CD14-positive monocyte (primary cell): ENCODE results near the gene MED27. TPM values are rescaled to one million over a fixed set of nuclear protein-coding genes. Genes with fewer than 3 reads are reported as not detected.

ENCODE experiments used
- DNase-seq, 3 donors: peaks; one replicate each; pipeline ENCODE4 v3.0.0-alpha.2; 2011 to 2022
- H2AFZ ChIP-seq: 2 replicates; pipeline ENCODE4 v1.6.0; 2012; ENCODE audit warnings: mild to moderate bottlenecking, low read depth, low read length, inconsistent platforms; ENCODE audit not compliant: insufficient read depth, poor library complexity, severe bottlenecking
- H3K27ac ChIP-seq, 2 donors: 1 replicate in 1 of 2; 2 replicates in 1 of 2; pipeline ENCODE4 v1.5.1; 2012 to 2013; ENCODE audit warnings: low read length in 2 of 2, control low read depth in 1 of 2, inconsistent platforms in 1 of 2, low read depth in 1 of 2, mild to moderate bottlenecking in 1 of 2
- H3K27me3 ChIP-seq, 2 donors: one replicate each; pipeline versions ENCODE4 v1.6.0 to v1.6.1; 2011 to 2013; ENCODE audit warnings: low read length in 2 of 2; ENCODE audit not compliant: control insufficient read depth in 2 of 2, insufficient read depth in 2 of 2
- H3K36me3 ChIP-seq, 2 donors: replicated peaks in 1 of 2; 1 replicate in 1 of 2; 2 replicates in 1 of 2; pipeline versions ENCODE4 v1.5.1 to v1.6.1; 2012 to 2013; ENCODE audit warnings: low read length in 2 of 2, control low read depth in 1 of 2, inconsistent platforms in 1 of 2, mild to moderate bottlenecking in 1 of 2; ENCODE audit not compliant: insufficient read depth in 2 of 2, control insufficient read depth in 1 of 2
- H3K4me1 ChIP-seq, 2 donors: 1 replicate in 1 of 2; 2 replicates in 1 of 2; pipeline versions ENCODE4 v1.5.1 to v1.6.1; 2012 to 2013; ENCODE audit warnings: low read length in 2 of 2, control low read depth in 1 of 2, inconsistent platforms in 1 of 2, mild to moderate bottlenecking in 1 of 2, moderate library complexity in 1 of 2; ENCODE audit not compliant: insufficient read depth in 2 of 2, control insufficient read depth in 1 of 2
- H3K4me2 ChIP-seq: replicated peaks from 2 replicates; pipeline ENCODE3; 2012; ENCODE audit warnings: low read length, moderate library complexity, mild to moderate bottlenecking; ENCODE audit not compliant: poor library complexity, severe bottlenecking; ENCODE audit errors: extremely low read depth
- H3K4me3 ChIP-seq, 3 experiments: fragments of 200-600 bp in 1 of 3; sonication (generic) in 1 of 3; replicated peaks in 1 of 3; 1 replicate in 2 of 3; 2 replicates in 1 of 3; pipeline ENCODE4 v1.5.1; 2011 to 2013; ENCODE audit warnings: low read length in 3 of 3, mild to moderate bottlenecking in 3 of 3, control low read depth in 2 of 3, low read depth in 2 of 3, inconsistent platforms in 1 of 3, moderate library complexity in 1 of 3
- H3K79me2 ChIP-seq: 2 replicates; pipeline ENCODE4 v1.6.0; 2012; ENCODE audit warnings: mild to moderate bottlenecking, control low read depth, inconsistent platforms, low read length, moderate library complexity; ENCODE audit not compliant: insufficient read depth
- H3K9ac ChIP-seq: 2 replicates; pipeline ENCODE4 v1.6.0; 2017; ENCODE audit warnings: low read length, mild to moderate bottlenecking; ENCODE audit not compliant: insufficient read depth, poor library complexity, severe bottlenecking
- H3K9me3 ChIP-seq, 2 donors: replicated peaks in 1 of 2; 1 replicate in 1 of 2; 2 replicates in 1 of 2; pipeline versions ENCODE4 v1.5.1 to v1.6.1; 2012 to 2013; ENCODE audit warnings: low read length in 2 of 2, control low read depth in 1 of 2; ENCODE audit not compliant: control insufficient read depth in 1 of 2, insufficient read depth in 1 of 2
- H4K20me1 ChIP-seq: 2 replicates; pipeline ENCODE4 v1.6.0; 2012; ENCODE audit warnings: mild to moderate bottlenecking, low read length, control low read depth, moderate library complexity; ENCODE audit not compliant: insufficient read depth
- H3K27ac Mint-ChIP-seq, 7 donors: one replicate each; pipeline ENCODE4 v1.8.0; 2020; ENCODE audit warnings: mild to moderate bottlenecking in 7 of 7, mixed read lengths in 7 of 7, moderate library complexity in 6 of 7, inconsistent platforms in 2 of 7
- H3K27me3 Mint-ChIP-seq, 3 donors: one replicate each; pipeline ENCODE4 v1.8.0; 2021 to 2022; ENCODE audit warnings: low read depth in 3 of 3, mild to moderate bottlenecking in 3 of 3, mixed read lengths in 3 of 3, moderate library complexity in 3 of 3, inconsistent platforms in 1 of 3
- H3K36me3 Mint-ChIP-seq, 2 donors: one replicate each; pipeline ENCODE4 v1.8.0; 2020; ENCODE audit warnings: mixed read lengths in 2 of 2, inconsistent platforms in 1 of 2, mild to moderate bottlenecking in 1 of 2
- H3K4me1 Mint-ChIP-seq: one replicate; pipeline ENCODE4 v1.8.0; 2020; ENCODE audit warnings: mild to moderate bottlenecking, mixed read lengths
- H3K4me3 Mint-ChIP-seq, 2 donors: one replicate each; pipeline ENCODE4 v1.8.0; 2020; ENCODE audit warnings: mild to moderate bottlenecking in 2 of 2, mixed read lengths in 2 of 2, moderate library complexity in 1 of 2
- H3K9me3 Mint-ChIP-seq, 7 donors: one replicate each; pipeline ENCODE4 v1.8.0; 2020 to 2022; ENCODE audit warnings: mixed read lengths in 7 of 7, mild to moderate bottlenecking in 6 of 7, moderate library complexity in 6 of 7, inconsistent platforms in 2 of 7
- WGBS: methylation state at CpG from one replicate; pipeline ENCODE4 v1.1.5; 2013; ENCODE audit warnings: missing lambda C conversion rate; ENCODE audit not compliant: insufficient coverage; 5-methylcytosine and 5-hydroxymethylcytosine counted together
- intact Hi-C, 2 donors: fragments of 100-400 bp; cut with micrococcal nuclease; formaldehyde crosslinking; loops; one replicate each; pipeline versions ENCODE4 v1.15.0 to v1.15.1; 2023
- polyA plus RNA-seq, 3 donors: library from polyadenylated mRNA; depleted of rRNA in 1 of 3; unstranded in 2 of 3; stranded (reverse) in 1 of 3; fragments of 300-500 nt in 2 of 3; fragments of >200 nt in 1 of 3; fragmentation: Illumina TruSeq in 2 of 3; gene quantifications; 1 replicate in 2 of 3; 2 replicates in 1 of 3; pipeline ENCODE4 v1.2.3, GENCODE V29; 2012 to 2021
- TF ChIP-seq, protein P1 (sequence below): fragments of 200-600 bp; IDR thresholded peaks from one replicate; pipeline ENCODE4 v1.8.0; 2022; ENCODE audit warnings: antibody characterized with exemption, mild to moderate bottlenecking

The MED27 gene
- polyA plus RNA-seq, 3 donors, result 14.0 to 26.9 (median 25.8) TPM

DNA sequence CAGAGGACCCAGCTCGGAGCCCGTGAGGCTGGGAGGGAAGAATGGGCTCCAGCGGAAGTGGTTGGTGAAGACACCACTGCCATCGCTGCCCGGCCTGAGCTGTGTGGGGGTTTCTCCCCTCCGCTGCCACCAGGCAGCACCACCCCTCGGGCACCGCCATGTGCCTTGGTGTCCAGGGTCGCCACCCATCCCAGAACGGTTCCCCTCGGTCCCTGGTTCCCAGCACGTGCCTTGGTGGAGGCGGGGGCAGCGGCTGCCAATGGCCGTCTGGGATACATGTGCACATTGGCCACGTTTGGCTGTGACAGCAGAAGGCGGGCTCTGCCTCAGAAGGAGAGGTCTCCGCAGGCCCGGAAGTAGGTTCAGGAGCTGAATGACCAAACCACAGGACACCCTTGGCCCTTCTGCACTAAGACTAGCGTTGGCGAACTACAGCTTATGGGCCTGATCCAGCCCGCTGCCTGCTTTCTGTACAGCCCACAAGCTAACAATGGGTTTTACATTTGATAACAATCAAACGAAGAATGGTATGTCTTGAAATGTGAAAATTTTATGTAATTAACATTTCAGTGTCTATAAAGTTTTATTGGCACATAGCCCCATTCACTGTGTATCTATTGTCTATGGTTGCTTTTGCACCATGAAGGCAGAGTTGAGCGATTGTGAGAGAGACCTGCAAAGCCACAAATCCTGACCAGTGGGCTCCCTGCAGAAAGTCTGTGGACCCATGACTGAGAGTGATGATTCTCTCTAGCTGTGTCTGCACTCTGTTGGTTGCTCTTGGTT lies 248.1 kb downstream of the MED27 start:
- TF ChIP-seq, protein P1, sequence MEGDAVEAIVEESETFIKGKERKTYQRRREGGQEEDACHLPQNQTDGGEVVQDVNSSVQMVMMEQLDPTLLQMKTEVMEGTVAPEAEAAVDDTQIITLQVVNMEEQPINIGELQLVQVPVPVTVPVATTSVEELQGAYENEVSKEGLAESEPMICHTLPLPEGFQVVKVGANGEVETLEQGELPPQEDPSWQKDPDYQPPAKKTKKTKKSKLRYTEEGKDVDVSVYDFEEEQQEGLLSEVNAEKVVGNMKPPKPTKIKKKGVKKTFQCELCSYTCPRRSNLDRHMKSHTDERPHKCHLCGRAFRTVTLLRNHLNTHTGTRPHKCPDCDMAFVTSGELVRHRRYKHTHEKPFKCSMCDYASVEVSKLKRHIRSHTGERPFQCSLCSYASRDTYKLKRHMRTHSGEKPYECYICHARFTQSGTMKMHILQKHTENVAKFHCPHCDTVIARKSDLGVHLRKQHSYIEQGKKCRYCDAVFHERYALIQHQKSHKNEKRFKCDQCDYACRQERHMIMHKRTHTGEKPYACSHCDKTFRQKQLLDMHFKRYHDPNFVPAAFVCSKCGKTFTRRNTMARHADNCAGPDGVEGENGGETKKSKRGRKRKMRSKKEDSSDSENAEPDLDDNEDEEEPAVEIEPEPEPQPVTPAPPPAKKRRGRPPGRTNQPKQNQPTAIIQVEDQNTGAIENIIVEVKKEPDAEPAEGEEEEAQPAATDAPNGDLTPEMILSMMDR, result no peak
- Mint-ChIP-seq H3K27ac (no peak overlapping the region), H3K36me3 (no peaks in the 10 kb centered on the region), H3K4me1 (no peaks in the 10 kb centered on the region), H3K4me3 (no peak overlapping the region), H3K27me3 (peaks cover 13 to 20% (median 14%) of the 10 kb centered on the region in 3 donors), H3K9me3 (peaks cover 10 to 23% (median 17%) of the 10 kb centered on the region in 7 donors)
- Histone ChIP-seq H3K9ac (no peak overlapping the region), H3K27me3 (no peaks in the 10 kb centered on the region), H3K79me2 (no peaks in the 10 kb centered on the region), H3K4me3 (no peak overlapping the region), H3K27ac (no peak overlapping the region), H2AFZ (no peak overlapping the region), H3K4me1 (no peaks in the 10 kb centered on the region), H4K20me1 (no peaks in the 10 kb centered on the region), H3K4me2 (no peak overlapping the region), H3K9me3 (peaks cover 16 to 17% of the 10 kb centered on the region in 2 donors), H3K36me3 (no peaks in the 10 kb centered on the region)
- WGBS, result 89% methylated on average over 17 of the region's 24 CpGs
- intact Hi-C loops, result no loop called here
- DNase-seq, result no peak

DNA sequence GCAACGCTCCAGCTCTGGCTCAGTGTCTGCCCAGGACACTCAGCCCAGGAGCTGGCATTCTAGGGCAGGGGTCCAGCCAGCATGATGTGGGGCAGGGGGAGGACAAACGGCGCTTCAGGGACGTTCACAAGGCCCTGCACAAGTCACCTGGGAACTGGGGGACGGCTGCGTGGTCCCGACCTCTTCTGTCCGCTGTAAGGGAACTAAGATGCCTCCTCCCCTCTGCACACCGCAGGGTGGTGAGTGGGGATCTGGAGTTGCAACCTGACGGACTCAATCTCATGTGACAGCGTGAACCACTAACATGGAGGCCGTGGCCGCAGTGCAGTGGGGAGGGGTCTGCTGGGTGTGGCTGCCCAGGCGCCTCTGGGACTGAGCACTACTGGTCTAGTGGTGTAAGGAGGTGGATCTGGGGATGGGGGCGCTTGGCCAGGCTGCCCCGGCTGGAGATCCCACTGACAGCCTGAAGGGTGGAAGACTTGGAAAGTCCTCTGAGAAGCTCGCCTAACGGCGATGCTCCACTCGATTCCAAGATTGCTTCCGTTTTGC lies 251.8 kb downstream of the MED27 start:
- 92% methylated on average over 11 of the region's 21 CpGs for WGBS
- Histone ChIP-seq H3K9me3 (no peaks in the 10 kb centered on the region), H3K79me2 (no peaks in the 10 kb centered on the region), H3K27me3 (peaks cover 0 to 6% of the 10 kb centered on the region in 2 donors), H2AFZ (no peak overlapping the region), H4K20me1 (no peaks in the 10 kb centered on the region), H3K4me1 (no peaks in the 10 kb centered on the region), H3K27ac (no peak overlapping the region), H3K4me3 (no peak overlapping the region), H3K4me2 (no peak overlapping the region), H3K9ac (no peak overlapping the region), H3K36me3 (no peaks in the 10 kb centered on the region)
- Mint-ChIP-seq H3K27me3 (peaks cover 6 to 29% (median 24%) of the 10 kb centered on the region in 3 donors), H3K4me1 (no peaks in the 10 kb centered on the region), H3K36me3 (no peaks in the 10 kb centered on the region), H3K9me3 (peaks cover 0 to 6% (median 1%) of the 10 kb centered on the region in 7 donors), H3K27ac (no peak overlapping the region), H3K4me3 (no peak overlapping the region)
- DNase-seq, result no peak
- TF ChIP-seq, protein P1, result no peak
- intact Hi-C loops, result no loop called here
